Kidney (tissue), 14 donors: ENCODE data around the gene CHST10. TPM values are rescaled to one million over a fixed set of nuclear protein-coding genes. Genes with fewer than 3 reads are reported as not detected.

Experiments used
- DNase-seq, 5 donors: peaks; one replicate each; pipeline ENCODE4 v3.0.0-alpha.2; 2013 to 2020
- FAIRE-seq: peaks from 2 replicates; lab custom pipeline; 2012; peaks lifted over from hg19 to GRCh38; lab: Jason Lieb, UNC
- H3K27ac ChIP-seq, 2 donors: one replicate each; pipeline ENCODE4 v1.7.0; 2013; ENCODE audit warnings: low read depth in 2 of 2, low read length in 2 of 2, inconsistent platforms in 1 of 2
- H3K27me3 ChIP-seq: one replicate; pipeline ENCODE4 v1.7.1; 2013; ENCODE audit warnings: low read length, inconsistent platforms; ENCODE audit not compliant: control insufficient read depth, insufficient read depth
- H3K36me3 ChIP-seq, 3 donors: one replicate each; pipeline versions ENCODE4 v1.7.0 to v1.7.1; 2013; ENCODE audit warnings: low read length in 3 of 3, control low read depth in 1 of 3, inconsistent platforms in 1 of 3; ENCODE audit not compliant: insufficient read depth in 3 of 3, control insufficient read depth in 2 of 3
- H3K4me1 ChIP-seq, 3 donors: one replicate each; pipeline versions ENCODE4 v1.7.0 to v1.7.1; 2013; ENCODE audit warnings: low read length in 3 of 3, inconsistent platforms in 1 of 3, low read depth in 1 of 3; ENCODE audit not compliant: control insufficient read depth in 2 of 3, insufficient read depth in 2 of 3
- H3K4me3 ChIP-seq, 3 donors: one replicate each; pipeline versions ENCODE4 v1.7.0 to v1.8.1; 2013; ENCODE audit warnings: low read length in 3 of 3, control low read depth in 1 of 3, inconsistent platforms in 1 of 3
- H3K9ac ChIP-seq, 3 donors: one replicate each; pipeline versions ENCODE4 v1.7.0 to v1.7.1; 2013; ENCODE audit warnings: low read length in 3 of 3, control low read depth in 1 of 3, inconsistent platforms in 1 of 3
- H3K9me3 ChIP-seq, 3 donors: one replicate each; pipeline versions ENCODE4 v1.7.0 to v1.7.1; 2013; ENCODE audit warnings: low read length in 3 of 3, control low read depth in 1 of 3, inconsistent platforms in 1 of 3; ENCODE audit not compliant: control insufficient read depth in 2 of 3, insufficient read depth in 1 of 3
- CTCF ChIP-seq: IDR thresholded peaks from 3 replicates; pipeline ENCODE4 v1.5.1; 2012; ENCODE audit warnings: mild to moderate bottlenecking, moderate library complexity, borderline replicate concordance; ENCODE audit not compliant: insufficient read depth; ENCODE audit errors: extremely low read depth
- intact Hi-C: fragments of 100-400 bp; cut with DNase I; formaldehyde crosslinking; loops from one replicate; pipeline ENCODE4 v1.11.1; 2022
- polyA plus RNA-seq: library from polyadenylated mRNA; stranded (reverse); fragments of 350-450 nt; fragmentation: Illumina TruSeq; extraction: RNeasy Lipid Tissue Mini Kit (QIAGEN cat#74804); gene quantifications from one replicate; pipeline ENCODE4 v1.2.3, GENCODE V29; 2014; ENCODE audit warnings: low read depth, low replicate concordance; ENCODE audit not compliant: insufficient read depth
- total RNA-seq: library from RNA; stranded (reverse); fragmentation: NEBNext Ultra II Directional; extraction: Animal tissue kit (Norgen Biotek cat#: 25700); gene quantifications from one replicate; pipeline ENCODE4 v1.2.1, GENCODE V29; 2021
- donor health status: control.
- donor health status: control.
- donor health status: control.
- donor health status: control.
- donor health status: control.
- donor health status: DM: yes; HTN: yes; CAD: no.
- donor health status: Normal renal cell carcinoma (clear cell type).

The CHST10 gene
- total and polyA plus RNA-seq, 2 donors from 2014 or later: 6.2 to 7.1 TPM

DNA sequence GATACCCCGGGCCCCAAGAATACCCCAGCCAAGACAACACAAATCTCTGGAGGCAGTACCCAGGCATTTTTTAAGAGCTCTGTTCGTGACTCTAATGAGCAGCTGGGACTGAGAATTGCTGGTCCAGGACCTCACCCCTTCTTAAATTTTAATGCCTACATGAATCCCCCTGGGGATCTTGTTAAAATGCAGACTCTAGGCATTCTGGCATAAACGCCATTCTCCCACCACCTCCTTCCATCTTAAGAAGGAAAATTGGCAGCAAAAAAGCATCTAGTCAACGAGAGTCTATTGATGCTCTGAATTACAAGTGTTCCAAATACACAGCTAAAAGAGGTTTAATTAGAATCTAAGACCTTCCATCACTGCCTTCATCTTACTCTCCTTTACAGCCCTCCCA, 5.0 kb downstream of the CHST10 start:
- Histone ChIP-seq H3K36me3 (no peaks in the 10 kb centered on the region), H3K9me3 (no peaks in the 10 kb centered on the region), H3K4me3 (no peak overlapping the region), H3K9ac (no peak overlapping the region), H3K4me1 (peaks cover 0 to 6% (median 5%) of the 10 kb centered on the region in 3 donors), H3K27me3 (no peaks in the 10 kb centered on the region), H3K27ac (no peak overlapping the region)
- TF ChIP-seq CTCF: no peak
- intact Hi-C loops: no loop called here
- no peak for FAIRE-seq
- no peak for DNase-seq

DNA sequence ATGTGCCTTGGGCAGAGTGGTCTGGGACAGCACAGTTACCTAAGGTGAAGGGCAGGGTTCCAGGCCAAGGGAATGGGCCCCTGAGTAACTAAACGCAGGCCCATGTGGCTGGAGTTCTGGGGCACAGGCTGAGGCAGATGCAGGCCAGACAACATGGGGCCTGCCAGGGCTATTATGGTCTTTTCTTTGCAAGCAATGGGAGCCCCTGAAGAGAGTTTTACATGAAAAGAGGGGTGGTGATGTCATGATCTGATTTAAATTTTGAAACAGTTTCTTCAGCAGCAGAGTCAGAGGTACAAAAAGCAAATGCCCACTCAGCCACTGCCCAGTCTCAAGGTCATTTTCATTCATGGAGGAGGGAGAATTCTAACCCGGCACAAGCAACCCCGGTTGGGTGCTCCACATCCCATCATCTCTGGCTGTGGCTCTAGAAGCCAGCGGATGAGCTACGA, 5.6 kb downstream of the CHST10 start:
- TF ChIP-seq CTCF: no peak
- no peaks in the 10 kb centered on the region for H3K27me3 ChIP-seq
- H3K9ac ChIP-seq: no peak overlapping the region
- no peak overlapping the region for H3K27ac ChIP-seq
- H3K4me1 ChIP-seq: peaks cover 0 to 6% (median 4%) of the 10 kb centered on the region in 3 donors
- no peaks in the 10 kb centered on the region for H3K36me3 ChIP-seq
- no peak overlapping the region for H3K4me3 ChIP-seq
- intact Hi-C loops: no loop called here
- no peaks in the 10 kb centered on the region for H3K9me3 ChIP-seq
- no peak for FAIRE-seq
- no peak for DNase-seq

GRCh38 chr2:100409975-100410647, 7.4 kb downstream of the CHST10 start:
- H3K4me1 ChIP-seq: no peaks in the 10 kb centered on the region
- H3K27ac ChIP-seq: no peak overlapping the region
- no peaks in the 10 kb centered on the region for H3K9me3 ChIP-seq
- no peak overlapping the region for H3K4me3 ChIP-seq
- TF ChIP-seq CTCF: no peak
- peaks cover 0 to 2% (median 0%) of the 10 kb centered on the region in 3 donors for H3K36me3 ChIP-seq
- H3K27me3 ChIP-seq: no peaks in the 10 kb centered on the region
- DNase-seq (no peak), FAIRE-seq (no peak)
- intact Hi-C loops: no loop called here
- no peak overlapping the region for H3K9ac ChIP-seq
